ENCODE measurements around the gene MYO18B.

The MYO18B gene

GRCh38 chr22:25783856-25784255 lies 41.9 kb downstream of the MYO18B start:
- Histone ChIP-seq H4K20me1 (ENCODE audit: low read depth, low read length) (no peaks in the 10 kb centered on the region), H3K36me3 (ENCODE audit: low read length) (no peaks in the 10 kb centered on the region), H3K9ac (ENCODE audit: low read length) (no peak overlapping the region), H3K4me2 (ENCODE audit: low read depth, low read length, poor library complexity, severe bottlenecking) (no peak overlapping the region), H3K9me3 (ENCODE audit: insufficient read depth, low read length) (no peaks in the 10 kb centered on the region), H2AFZ (ENCODE audit: low read depth, low read length, severe bottlenecking) (no peak overlapping the region), H3K79me2 (ENCODE audit: insufficient read depth, low read length) (no peaks in the 10 kb centered on the region), H3K27ac (ENCODE audit: low read depth, low read length) (no peak overlapping the region), H3K27me3 (ENCODE audit: low read length) (no peaks in the 10 kb centered on the region), H3K9me2 (replicated peaks; ENCODE audit: insufficient read depth, low read length) (no peaks in the 10 kb centered on the region), H3K4me3 (ENCODE audit: insufficient read depth, low read length, poor library complexity, severe bottlenecking) (no peak overlapping the region), H3F3A (ENCODE audit: insufficient read depth) (no peaks in the 10 kb centered on the region)
- TF ChIP-seq EZH2phosphoT487 (conservative IDR thresholded peaks at IDR 0.05; ENCODE audit: low read length): no peak
- no peak for TF ChIP-seq CTCF (IDR thresholded peaks at IDR 0.05; ENCODE audit: insufficient read depth, low read length, poor library complexity, severe bottlenecking)

- TF ChIP-seq CTCF (IDR thresholded peaks at IDR 0.05; ENCODE audit: insufficient read depth, low read length, poor library complexity, severe bottlenecking) (no peak), EZH2phosphoT487 (conservative IDR thresholded peaks at IDR 0.05; ENCODE audit: low read length) (no peak)
- Histone ChIP-seq H3K9me2 (replicated peaks; ENCODE audit: insufficient read depth, low read length) (no peaks in the 10 kb centered on the region), H3K4me3 (ENCODE audit: insufficient read depth, low read length, poor library complexity, severe bottlenecking) (no peak overlapping the region), H3K9me3 (ENCODE audit: insufficient read depth, low read length) (no peaks in the 10 kb centered on the region), H3K27me3 (ENCODE audit: low read length) (no peaks in the 10 kb centered on the region), H3K9ac (ENCODE audit: low read length) (no peak overlapping the region), H3K27ac (ENCODE audit: low read depth, low read length) (no peak overlapping the region), H3K4me2 (ENCODE audit: low read depth, low read length, poor library complexity, severe bottlenecking) (no peak overlapping the region), H3F3A (ENCODE audit: insufficient read depth) (no peaks in the 10 kb centered on the region), H3K79me2 (ENCODE audit: insufficient read depth, low read length) (no peaks in the 10 kb centered on the region), H4K20me1 (ENCODE audit: low read depth, low read length) (no peaks in the 10 kb centered on the region), H2AFZ (ENCODE audit: low read depth, low read length, severe bottlenecking) (no peak overlapping the region), H3K36me3 (ENCODE audit: low read length) (no peaks in the 10 kb centered on the region)
Measured at GRCh38 chr22:25786165-25786564, 44.2 kb downstream of the MYO18B start.

DNA sequence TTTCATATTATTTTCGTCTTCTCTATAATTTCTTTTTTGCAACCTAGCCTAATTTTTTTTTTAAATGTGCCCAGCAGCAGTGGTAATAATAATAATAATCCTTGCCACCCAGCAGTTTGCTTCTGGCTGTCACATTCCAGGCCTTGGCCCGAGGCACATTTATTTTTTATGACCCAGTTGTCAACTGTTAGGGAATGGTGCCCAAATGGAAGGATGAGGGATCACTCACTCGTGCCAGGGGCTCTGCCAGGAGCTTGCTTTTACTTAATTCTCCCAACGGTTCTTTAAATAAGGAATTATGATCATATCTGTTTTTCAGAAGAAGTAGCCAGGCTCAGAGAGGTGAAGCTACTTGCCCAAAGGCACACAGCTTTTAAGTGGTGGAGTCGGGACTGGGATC lies 49.6 kb downstream of the MYO18B start:
- Histone ChIP-seq H3K9ac (ENCODE audit: low read length) (no peak overlapping the region), H3K79me2 (ENCODE audit: insufficient read depth, low read length) (no peaks in the 10 kb centered on the region), H3K36me3 (ENCODE audit: low read length) (no peaks in the 10 kb centered on the region), H2AFZ (ENCODE audit: low read depth, low read length, severe bottlenecking) (no peak overlapping the region), H4K20me1 (ENCODE audit: low read depth, low read length) (no peaks in the 10 kb centered on the region), H3F3A (ENCODE audit: insufficient read depth) (no peaks in the 10 kb centered on the region), H3K9me2 (replicated peaks; ENCODE audit: insufficient read depth, low read length) (no peaks in the 10 kb centered on the region), H3K4me2 (ENCODE audit: low read depth, low read length, poor library complexity, severe bottlenecking) (no peak overlapping the region), H3K4me3 (ENCODE audit: insufficient read depth, low read length, poor library complexity, severe bottlenecking) (no peak overlapping the region), H3K27ac (ENCODE audit: low read depth, low read length) (no peak overlapping the region), H3K9me3 (ENCODE audit: insufficient read depth, low read length) (no peaks in the 10 kb centered on the region), H3K27me3 (ENCODE audit: low read length) (no peaks in the 10 kb centered on the region)
- TF ChIP-seq CTCF (IDR thresholded peaks at IDR 0.05; ENCODE audit: insufficient read depth, low read length, poor library complexity, severe bottlenecking) (no peak), EZH2phosphoT487 (conservative IDR thresholded peaks at IDR 0.05; ENCODE audit: low read length) (no peak)

DNA sequence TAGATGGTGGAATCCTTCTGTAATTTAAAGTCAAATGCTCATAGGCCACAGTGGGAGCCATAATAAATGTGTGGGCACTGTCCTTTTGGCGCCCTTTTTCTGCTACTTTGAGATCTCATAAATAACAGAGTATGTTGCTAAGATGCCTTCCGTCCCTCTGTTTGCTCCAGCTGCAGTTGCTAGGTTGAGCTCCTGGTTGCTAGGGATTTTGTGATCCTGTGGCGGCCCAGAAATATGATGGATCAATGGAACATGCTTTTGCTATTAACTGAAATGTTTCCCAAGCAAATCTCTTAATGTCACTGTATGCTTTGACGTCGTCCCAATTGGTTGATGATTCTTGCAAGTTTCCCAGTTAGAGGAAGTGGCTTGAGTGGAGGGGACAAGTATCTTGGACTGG lies 53.5 kb downstream of the MYO18B start:
- no peaks in the 10 kb centered on the region for H3K9me2 ChIP-seq (replicated peaks; ENCODE audit: insufficient read depth, low read length)
- no peaks in the 10 kb centered on the region for H4K20me1 ChIP-seq (ENCODE audit: low read depth, low read length)
- no peaks in the 10 kb centered on the region for H3K9me3 ChIP-seq (ENCODE audit: insufficient read depth, low read length)
- no peak overlapping the region for H2AFZ ChIP-seq (ENCODE audit: low read depth, low read length, severe bottlenecking)
- no peaks in the 10 kb centered on the region for H3F3A ChIP-seq (ENCODE audit: insufficient read depth)
- no peak overlapping the region for H3K27ac ChIP-seq (ENCODE audit: low read depth, low read length)
- no peaks in the 10 kb centered on the region for H3K36me3 ChIP-seq (ENCODE audit: low read length)
- H3K4me3 ChIP-seq (ENCODE audit: insufficient read depth, low read length, poor library complexity, severe bottlenecking): no peak overlapping the region
- H3K9ac ChIP-seq (ENCODE audit: low read length): no peak overlapping the region
- H3K79me2 ChIP-seq (ENCODE audit: insufficient read depth, low read length): no peaks in the 10 kb centered on the region
- no peak overlapping the region for H3K4me2 ChIP-seq (ENCODE audit: low read depth, low read length, poor library complexity, severe bottlenecking)
- TF ChIP-seq EZH2phosphoT487 (conservative IDR thresholded peaks at IDR 0.05; ENCODE audit: low read length) (no peak), CTCF (IDR thresholded peaks at IDR 0.05; ENCODE audit: insufficient read depth, low read length, poor library complexity, severe bottlenecking) (no peak)
- no peaks in the 10 kb centered on the region for H3K27me3 ChIP-seq (ENCODE audit: low read length)

Measured in SU-DHL-6 (cell line).